PC-9 (cell line): ENCODE measurements around the gene TAOK1.

Experiments used
- CTCF ChIP-seq: fragments of 200-600 bp; sonication (generic); conservative IDR thresholded peaks from 2 replicates; pipeline ENCODE4 v1.6.1; 2017; ENCODE audit warnings: mixed run types, antibody characterized with exemption, mild to moderate bottlenecking, moderate library complexity
- EZH2 ChIP-seq: fragments of 200-600 bp; sonication (generic); IDR thresholded peaks from 2 replicates; pipeline ENCODE4 v1.8.0; 2017; ENCODE audit warnings: antibody characterized with exemption, low read depth

- TF ChIP-seq CTCF (no peak), EZH2 (no peak)
Observed at GRCh38 chr17:29582772-29583171, 192.6 kb downstream of the TAOK1 start.
